GM12891 (cell line): ENCODE measurements around the gene UGT1A8. TPM values are rescaled to one million over a fixed set of nuclear protein-coding genes. Genes with fewer than 3 reads are reported as not detected.
"Not testable (repeated sequence)": the region's sequence is repeated elsewhere in the genome, so short reads cannot be mapped to it uniquely, and the experiment has no call there.

Experiments
- DNase-seq: peaks from one replicate; pipeline ENCODE4 v3.0.0; 2011; ENCODE audit warnings: low spot score; ENCODE audit not compliant: insufficient read length
- FAIRE-seq: peaks from 2 replicates; lab custom pipeline; 2011; peaks lifted over from hg19 to GRCh38; lab: Jason Lieb, UNC
- PAX5 ChIP-seq: IDR thresholded peaks from 2 replicates; pipeline ENCODE4 v1.6.1; 2011; ENCODE audit warnings: low read length, moderate library complexity, mild to moderate bottlenecking; ENCODE audit not compliant: insufficient read depth, severe bottlenecking
- POLR2A ChIP-seq: IDR thresholded peaks from 2 replicates; pipeline ENCODE4 v1.6.1; 2011; ENCODE audit warnings: low read depth, low read length, control low read depth
- POLR2AphosphoS5 ChIP-seq: IDR thresholded peaks from 2 replicates; pipeline ENCODE4 v1.6.1; 2011; ENCODE audit warnings: low read depth, low read length, control low read depth
- POU2F2 ChIP-seq: IDR thresholded peaks from 2 replicates; pipeline ENCODE4 v1.6.1; 2011; ENCODE audit warnings: low read depth, mild to moderate bottlenecking, control low read depth, low read length, moderate library complexity
- SPI1 ChIP-seq: IDR thresholded peaks from 2 replicates; pipeline ENCODE4 v1.6.1; 2011; ENCODE audit warnings: low read depth, low read length, control low read depth
- TAF1 ChIP-seq: IDR thresholded peaks from 2 replicates; pipeline ENCODE4 v1.6.1; 2011; ENCODE audit warnings: low read depth, low read length, control low read depth
- polyA plus RNA-seq: library from polyadenylated mRNA; unstranded; fragments of >200 nt; gene quantifications from one replicate; pipeline ENCODE4 v1.2.1, GENCODE V29; 2012; ENCODE audit warnings: low read depth, missing spikeins, inconsistent platforms; ENCODE audit not compliant: missing spikeins

The UGT1A8 gene
- not detected for polyA plus RNA-seq

DNA sequence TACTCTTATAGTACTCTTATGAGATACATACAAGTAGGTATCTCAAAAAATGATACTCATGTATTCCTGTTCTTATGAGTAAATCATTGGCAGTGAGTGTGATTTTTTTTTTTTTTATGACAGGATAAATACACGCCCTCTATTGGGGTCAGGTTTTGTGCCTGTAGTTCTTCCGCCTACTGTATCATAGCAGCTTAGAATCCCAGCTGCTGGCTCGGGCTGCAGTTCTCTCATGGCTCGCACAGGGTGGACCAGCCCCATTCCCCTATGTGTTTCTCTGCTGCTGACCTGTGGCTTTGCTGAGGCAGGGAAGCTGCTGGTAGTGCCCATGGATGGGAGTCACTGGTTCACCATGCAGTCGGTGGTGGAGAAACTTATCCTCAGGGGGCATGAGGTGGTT lies at the start of gene UGT1A8:
Gene UGT1A8 (plus strand): TSS at position 158 of the 400 bp plus-strand sequence. CDS start 75 bp downstream, at position 233.
- DNase-seq, FAIRE-seq: not testable (repeated sequence)

DNA sequence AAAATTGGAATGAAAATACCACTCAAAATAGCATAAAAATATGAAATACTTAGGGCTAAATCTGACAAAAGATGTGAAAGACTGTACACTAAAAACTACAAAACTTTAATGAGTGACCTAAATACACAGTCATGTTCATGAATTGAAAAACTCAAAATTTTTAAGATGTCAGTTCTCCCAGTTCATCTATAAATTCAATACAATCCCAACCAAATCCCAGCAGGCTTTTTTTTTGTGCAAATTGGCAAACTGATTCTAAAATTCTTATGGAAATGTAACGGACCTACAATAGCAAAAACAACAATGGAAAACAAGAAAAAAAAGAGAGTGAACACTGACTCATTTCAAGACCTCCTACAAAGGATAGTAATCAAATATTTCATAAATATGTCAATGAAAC lies 46.4 kb upstream of the UGT1A8 start:
- FAIRE-seq (no peak), DNase-seq (no peak)

DNA sequence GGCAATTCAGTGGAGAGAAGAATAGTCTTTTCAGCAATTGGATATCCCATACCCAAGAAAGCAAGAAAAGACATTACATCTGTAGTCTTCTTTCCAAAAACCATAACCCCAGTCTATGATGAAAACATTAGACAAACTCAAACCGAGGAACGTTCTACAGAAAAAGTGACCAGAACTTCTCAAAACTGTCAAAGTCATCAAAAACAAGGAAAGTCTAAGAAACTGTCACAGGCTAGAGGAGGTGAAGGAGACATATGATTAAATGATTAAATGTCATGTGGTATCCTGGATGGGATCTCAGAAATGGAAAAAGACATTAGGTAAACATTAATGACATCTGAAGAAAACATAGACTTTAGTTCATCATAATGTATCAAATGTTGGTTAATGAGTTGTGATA lies 46.0 kb upstream of the UGT1A8 start:
- no peak for TF ChIP-seq TAF1
- TF ChIP-seq POLR2AphosphoS5, result no peak
- no peak for TF ChIP-seq POU2F2
- no peak for TF ChIP-seq PAX5
- no peak for TF ChIP-seq SPI1
- no peak for TF ChIP-seq POLR2A
- no peak for DNase-seq
- FAIRE-seq, result no peak

More for the DNA sequence above, 46.4 kb upstream of the UGT1A8 start:
- TF ChIP-seq POLR2AphosphoS5 (no peak), PAX5 (no peak), SPI1 (no peak), TAF1 (no peak), POU2F2 (no peak), POLR2A (no peak)

DNA sequence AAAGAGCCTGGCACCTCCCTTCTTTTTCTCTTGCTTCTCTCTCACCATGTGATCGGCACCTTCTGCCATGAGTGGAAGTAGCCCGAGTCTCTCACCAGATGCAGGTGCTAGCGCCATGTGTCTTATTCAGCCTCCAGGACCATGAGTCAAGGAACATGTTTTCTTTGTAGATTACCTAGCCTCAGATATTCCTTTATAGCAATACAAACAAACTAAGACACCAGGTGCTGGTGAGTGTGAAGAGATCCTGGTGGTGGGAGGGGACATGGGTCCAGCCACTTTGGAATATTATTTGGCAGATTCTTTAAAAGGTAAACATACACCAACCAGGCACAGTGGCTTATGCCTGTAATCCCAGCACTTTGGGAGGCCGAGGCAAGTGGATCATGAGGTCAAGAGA lies 45.0 kb upstream of the UGT1A8 start:
- FAIRE-seq (no peak), DNase-seq (no peak)
- TF ChIP-seq POU2F2 (no peak), POLR2AphosphoS5 (no peak), PAX5 (no peak), TAF1 (no peak)

DNA sequence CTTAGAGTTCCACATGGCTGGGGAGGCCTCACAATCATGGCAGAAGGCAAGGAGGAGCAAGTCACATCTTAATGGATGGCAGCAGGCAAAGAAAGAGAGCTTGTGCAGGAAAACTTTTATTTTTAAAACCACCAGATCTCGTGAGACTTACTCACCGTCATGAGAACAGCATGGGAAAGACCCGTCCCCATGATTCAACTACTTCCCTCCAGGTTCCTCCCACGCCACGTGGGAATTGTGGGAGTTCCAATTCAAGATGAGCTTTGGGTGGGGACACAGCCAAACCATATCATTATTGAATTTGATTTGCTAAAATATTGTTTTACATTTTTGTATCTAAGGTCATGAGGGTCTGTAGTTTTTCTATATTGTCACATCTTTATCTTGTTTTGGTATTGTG lies 40.1 kb upstream of the UGT1A8 start:
- DNase-seq, FAIRE-seq: not testable (repeated sequence)

DNA sequence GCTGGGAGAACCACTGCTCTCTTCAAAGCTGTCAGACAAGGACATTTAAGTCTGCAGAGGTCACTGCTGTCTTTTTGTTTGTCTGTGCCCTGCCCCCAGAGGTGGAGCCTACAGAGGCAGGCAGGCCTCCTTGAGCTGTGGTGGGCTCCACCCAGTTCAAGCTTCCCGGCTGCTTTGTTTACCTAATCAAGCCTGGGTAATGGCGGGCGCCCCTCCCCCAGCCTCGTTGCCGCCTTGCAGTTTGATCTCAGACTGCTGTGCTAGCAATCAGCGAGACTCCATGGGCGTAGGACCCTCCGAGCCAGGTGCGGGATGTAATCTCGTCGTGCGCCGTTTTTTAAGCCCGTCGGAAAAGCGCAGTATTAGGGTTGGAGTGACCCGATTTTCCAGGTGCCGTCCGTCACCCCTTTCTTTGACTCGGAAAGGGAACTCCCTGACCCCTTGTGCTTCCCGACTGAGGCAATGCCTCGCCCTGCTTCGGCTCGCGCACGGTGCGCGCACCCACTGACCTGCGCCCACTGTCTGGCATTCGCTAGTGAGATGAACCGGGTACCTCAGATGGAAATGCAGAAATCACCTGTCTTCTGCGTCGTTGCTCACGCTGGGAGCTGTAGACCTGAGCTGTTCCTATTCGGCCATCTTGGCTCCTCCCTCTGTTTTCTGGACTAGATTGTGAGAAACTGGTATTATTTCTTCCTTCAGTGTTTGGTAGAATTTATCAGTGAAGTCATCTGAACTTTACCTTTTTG lies 34.0 kb upstream of the UGT1A8 start:
- FAIRE-seq, DNase-seq: not testable (repeated sequence)

DNA sequence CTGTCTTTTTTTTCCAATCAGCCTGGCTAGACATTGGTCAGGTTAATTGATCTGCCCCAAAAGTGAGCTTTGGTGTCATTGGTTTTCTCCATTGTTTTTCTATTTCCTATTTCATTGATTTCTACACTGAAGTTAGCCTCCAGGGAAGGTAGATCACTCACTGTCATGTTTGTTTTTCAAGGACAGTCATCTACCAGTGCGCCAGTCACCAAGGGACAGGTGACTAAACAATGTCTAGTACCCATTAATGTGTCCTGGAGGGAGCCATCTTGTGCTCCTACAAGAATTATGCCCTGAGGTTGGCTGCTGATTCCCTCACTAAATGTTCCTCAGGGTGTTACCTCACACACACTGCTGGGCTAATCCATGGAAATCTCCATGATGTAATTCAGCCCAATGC lies 33.2 kb upstream of the UGT1A8 start:
- DNase-seq, result no peak
- FAIRE-seq, result no peak
- TF ChIP-seq PAX5, result no peak
- no peak for TF ChIP-seq SPI1
- TF ChIP-seq POLR2AphosphoS5, result no peak
- no peak for TF ChIP-seq POLR2A
- TF ChIP-seq TAF1, result no peak
- no peak for TF ChIP-seq POU2F2

DNA sequence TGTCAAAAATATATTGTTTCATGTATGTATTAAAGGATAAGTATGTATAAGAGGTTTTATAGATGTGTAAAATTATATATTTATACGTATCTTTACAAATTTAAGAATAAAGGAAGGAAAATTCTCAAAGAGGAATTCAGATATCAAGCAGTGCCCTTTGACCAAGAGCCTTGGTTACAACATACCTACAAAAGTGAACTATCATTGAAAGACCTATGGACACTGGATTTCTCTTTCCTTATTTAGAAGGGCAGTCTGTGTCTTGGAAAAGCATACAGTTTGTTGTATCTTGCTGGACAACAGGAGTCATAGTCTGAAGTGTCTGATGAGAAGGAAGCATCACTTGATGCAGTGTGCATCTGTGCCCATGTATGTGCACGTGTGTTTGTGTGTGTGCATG lies 29.0 kb upstream of the UGT1A8 start:
- TF ChIP-seq POU2F2 (no peak), POLR2AphosphoS5 (no peak), POLR2A (no peak), PAX5 (no peak), TAF1 (no peak), SPI1 (no peak)
- no peak for FAIRE-seq
- no peak for DNase-seq

DNA sequence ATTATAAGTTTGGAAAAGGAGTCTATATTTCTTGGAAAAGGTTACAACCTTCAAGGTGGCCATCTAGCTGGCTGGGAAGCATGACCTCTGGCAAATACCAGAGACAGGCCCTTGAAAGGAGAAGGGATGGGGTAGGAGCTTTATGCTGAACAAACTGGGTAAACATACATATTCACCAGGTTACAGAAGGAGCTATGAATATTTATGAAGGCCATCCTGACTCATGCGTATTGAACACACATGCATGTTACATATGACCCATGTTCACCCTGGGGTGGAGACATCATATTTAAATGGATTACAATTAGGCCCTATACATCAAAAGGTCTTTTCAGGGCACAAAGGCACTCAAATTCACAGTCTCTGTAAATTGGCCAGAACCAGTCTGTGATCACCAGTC lies 24.7 kb upstream of the UGT1A8 start:
- DNase-seq, result not testable (repeated sequence)
- FAIRE-seq, result peak; percentile 66

DNA sequence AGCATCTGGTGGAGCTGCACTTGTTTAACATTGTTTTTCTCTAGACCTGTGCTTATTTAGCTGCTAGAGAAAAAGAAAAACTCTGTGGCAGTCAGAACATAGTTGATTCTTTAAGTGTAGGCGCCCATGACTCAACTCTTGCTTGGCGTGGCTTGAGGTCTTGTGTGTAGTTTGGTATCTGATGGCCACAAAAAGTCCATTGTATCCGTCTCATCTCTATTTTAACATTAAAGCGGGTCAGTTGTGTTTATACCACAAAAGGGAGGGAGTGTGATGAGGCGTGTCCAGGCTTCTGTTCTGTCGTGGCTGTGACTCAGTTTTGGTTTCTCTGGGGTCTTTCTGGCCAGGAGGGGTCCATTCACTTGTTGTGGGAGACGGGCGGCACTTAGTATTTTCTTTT lies 24.2 kb upstream of the UGT1A8 start:
- TF ChIP-seq PAX5 (peak; percentile 56), POU2F2 (no peak)

DNA sequence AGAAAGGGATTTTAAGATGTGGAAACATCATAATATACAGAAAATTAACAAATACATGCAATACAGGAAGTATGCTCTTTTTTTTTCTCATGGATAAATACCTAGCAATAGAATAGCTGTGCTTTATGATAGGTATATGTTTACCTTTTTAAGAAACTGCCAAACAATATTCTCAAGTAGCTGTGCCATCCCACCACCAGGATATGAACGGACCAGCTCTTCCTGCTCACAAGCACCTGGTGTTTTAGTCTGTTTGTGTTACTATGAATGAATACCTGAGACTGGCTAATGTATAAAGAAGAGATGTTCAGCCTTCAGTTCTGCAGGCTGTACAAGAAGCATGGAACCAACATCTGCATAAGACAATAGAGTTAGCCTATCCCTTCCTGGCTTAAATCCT lies 19.9 kb upstream of the UGT1A8 start:
- no peak for TF ChIP-seq POLR2A

More for the DNA sequence above, 24.2 kb upstream of the UGT1A8 start:
- FAIRE-seq, result no peak
- no peak for DNase-seq

DNA sequence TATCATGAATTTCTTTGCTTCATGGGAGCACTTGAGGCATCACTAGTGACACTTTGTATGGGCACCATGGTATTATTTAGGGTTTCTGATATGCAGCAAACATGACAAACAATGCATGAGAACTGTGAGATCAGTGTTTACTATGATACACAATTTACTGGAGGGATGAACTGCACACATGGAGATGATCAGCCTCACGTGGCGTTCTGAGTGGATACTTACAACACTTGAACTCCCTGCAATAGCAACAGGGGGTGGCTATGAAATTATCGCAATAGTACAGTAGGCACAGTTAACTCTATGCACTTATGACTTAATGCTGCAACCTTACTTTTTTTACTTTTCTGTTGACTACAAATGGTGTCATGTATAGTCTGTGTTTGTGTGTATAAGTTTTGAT lies 18.5 kb upstream of the UGT1A8 start:
- TF ChIP-seq PAX5 (no peak), POLR2AphosphoS5 (no peak), SPI1 (no peak), POLR2A (no peak), TAF1 (no peak), POU2F2 (no peak)
- FAIRE-seq (peak; percentile 35), DNase-seq (no peak)

More for the DNA sequence above, 19.9 kb upstream of the UGT1A8 start:
- DNase-seq, result no peak
- no peak for FAIRE-seq
